ENCODE results near the gene TWF2. TPM values are rescaled to one million over a fixed set of nuclear protein-coding genes. Genes with fewer than 3 reads are reported as not detected.

The TWF2 gene
- total and polyA plus RNA-seq, 9 donors: 14.3 to 56.3 (median 41.2) TPM

- H3K4me1 ChIP-seq (ENCODE audit: insufficient read depth): peaks cover 15% of the 10 kb centered on the region
- H3K4me3 ChIP-seq: no peak overlapping the region
- no peaks in the 10 kb centered on the region for H3K36me3 ChIP-seq
- whole genome bisulfite sequencing, 3 donors: 5 to 9% (median 8%) methylated on average over 1 of the region's 1 CpG
- H3K9me3 ChIP-seq: no peaks in the 10 kb centered on the region
- peak overlapping the region in 1 of 2 donors; percentile 74 for H3K27ac ChIP-seq
- no peak for TF ChIP-seq EP300 (IDR thresholded peaks at IDR 0.05)
- TF ChIP-seq, protein P1, sequence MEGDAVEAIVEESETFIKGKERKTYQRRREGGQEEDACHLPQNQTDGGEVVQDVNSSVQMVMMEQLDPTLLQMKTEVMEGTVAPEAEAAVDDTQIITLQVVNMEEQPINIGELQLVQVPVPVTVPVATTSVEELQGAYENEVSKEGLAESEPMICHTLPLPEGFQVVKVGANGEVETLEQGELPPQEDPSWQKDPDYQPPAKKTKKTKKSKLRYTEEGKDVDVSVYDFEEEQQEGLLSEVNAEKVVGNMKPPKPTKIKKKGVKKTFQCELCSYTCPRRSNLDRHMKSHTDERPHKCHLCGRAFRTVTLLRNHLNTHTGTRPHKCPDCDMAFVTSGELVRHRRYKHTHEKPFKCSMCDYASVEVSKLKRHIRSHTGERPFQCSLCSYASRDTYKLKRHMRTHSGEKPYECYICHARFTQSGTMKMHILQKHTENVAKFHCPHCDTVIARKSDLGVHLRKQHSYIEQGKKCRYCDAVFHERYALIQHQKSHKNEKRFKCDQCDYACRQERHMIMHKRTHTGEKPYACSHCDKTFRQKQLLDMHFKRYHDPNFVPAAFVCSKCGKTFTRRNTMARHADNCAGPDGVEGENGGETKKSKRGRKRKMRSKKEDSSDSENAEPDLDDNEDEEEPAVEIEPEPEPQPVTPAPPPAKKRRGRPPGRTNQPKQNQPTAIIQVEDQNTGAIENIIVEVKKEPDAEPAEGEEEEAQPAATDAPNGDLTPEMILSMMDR (IDR thresholded peaks at IDR 0.05): no peak
- no peak for TF ChIP-seq POLR2A (IDR thresholded peaks at IDR 0.05)
- H3K27me3 ChIP-seq: no peaks in the 10 kb centered on the region
- intact Hi-C loops (cut with DNase I): loop anchor here in 1 of 4 donors (10.0 kb wide), 1 partner anchor 121 kb away; no protein-coding TSS in a partner anchor
- DNase-seq: peak in 2 of 5 donors; percentile 16 to 28
Observed at GRCh38 chr3:52283306-52283705, 44.3 kb upstream of the TWF2 start.

DNA sequence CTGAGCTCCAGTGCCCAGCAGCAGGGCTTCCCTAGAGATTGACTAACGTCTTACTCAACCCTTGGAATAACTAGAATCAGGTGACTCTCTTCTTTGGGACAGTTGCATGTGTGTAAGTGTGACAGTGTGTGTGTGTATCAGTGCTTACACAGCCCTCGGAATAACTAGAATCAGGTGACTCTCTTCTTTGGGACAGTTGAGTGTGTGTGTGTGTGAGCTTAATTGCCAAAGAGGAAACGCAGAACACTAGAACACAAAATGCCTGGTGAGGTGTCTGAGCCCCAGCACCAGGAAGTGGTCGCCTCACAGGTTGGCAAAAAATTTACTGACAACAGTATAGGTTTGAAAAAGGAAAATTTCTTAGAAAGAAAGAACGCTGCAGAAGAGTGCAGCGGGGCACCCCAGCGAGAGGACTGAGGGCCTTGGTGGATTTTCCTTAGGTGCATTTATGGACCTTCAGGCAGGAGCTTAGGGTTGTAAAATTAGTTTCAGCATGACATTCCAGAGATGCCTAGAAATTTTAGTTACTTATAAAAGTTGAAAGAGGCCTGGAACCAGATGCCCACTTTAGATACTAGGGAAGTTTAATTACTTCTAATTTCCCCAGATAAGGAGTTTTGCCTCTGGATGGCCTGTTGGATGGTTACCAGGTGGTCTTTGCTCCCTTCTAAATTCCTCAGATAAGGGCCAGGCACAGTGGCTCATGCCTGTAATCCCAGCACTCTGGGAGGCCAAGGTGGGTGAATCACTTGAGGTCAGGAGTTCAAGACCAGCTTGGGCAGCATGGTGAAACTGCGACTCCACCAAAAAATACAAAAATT lies 43.2 kb upstream of the TWF2 start:
- H3K36me3 ChIP-seq: no peaks in the 10 kb centered on the region
- no peak overlapping the region for H3K27ac ChIP-seq
- intact Hi-C loops (cut with DNase I): loop anchor here in 1 of 4 donors (10.0 kb wide), 1 partner anchor 123 kb away; no protein-coding TSS in a partner anchor
- 75 to 76% (median 76%) methylated on average over 8 of the region's 8 CpGs for WGBS, 3 donors
- H3K27me3 ChIP-seq: no peaks in the 10 kb centered on the region
- DNase-seq: peak in 2 of 5 donors; percentile 13 to 24
- no peak overlapping the region for H3K4me3 ChIP-seq
- H3K9me3 ChIP-seq: no peaks in the 10 kb centered on the region
- TF ChIP-seq, protein P1 (IDR thresholded peaks at IDR 0.05): no peak
- TF ChIP-seq EP300 (IDR thresholded peaks at IDR 0.05): no peak
- no peak for TF ChIP-seq POLR2A (IDR thresholded peaks at IDR 0.05)
- H3K4me1 ChIP-seq (ENCODE audit: insufficient read depth): peaks cover 15% of the 10 kb centered on the region

GRCh38 chr3:52280050-52280461 lies 41.1 kb upstream of the TWF2 start:
- H3K4me1 ChIP-seq (ENCODE audit: insufficient read depth): peaks cover 21% of the 10 kb centered on the region
- H3K9me3 ChIP-seq: no peaks in the 10 kb centered on the region
- H3K4me3 ChIP-seq: no peak overlapping the region
- TF ChIP-seq POLR2A (IDR thresholded peaks at IDR 0.05): no peak
- TF ChIP-seq EP300 (IDR thresholded peaks at IDR 0.05): no peak
- TF ChIP-seq, protein P1 (IDR thresholded peaks at IDR 0.05): no peak
- peak overlapping the region in 1 of 2 donors; percentile 93 for H3K27ac ChIP-seq
- whole genome bisulfite sequencing, 3 donors: 6 to 14% (median 12%) methylated on average over 6 of the region's 6 CpGs
- intact Hi-C loops (cut with DNase I): loop anchor here in 1 of 4 donors (10.0 kb wide), 1 partner anchor 125 kb away; no protein-coding TSS in a partner anchor
- no peak for DNase-seq
- H3K27me3 ChIP-seq: no peaks in the 10 kb centered on the region
- H3K36me3 ChIP-seq: no peaks in the 10 kb centered on the region

- Histone ChIP-seq H3K27me3 (no peaks in the 10 kb centered on the region), H3K4me3 (no peak overlapping the region), H3K36me3 (no peaks in the 10 kb centered on the region), H3K27ac (peak overlapping the region in 1 of 2 donors; percentile 93), H3K4me1 (ENCODE audit: insufficient read depth) (peaks cover 24% of the 10 kb centered on the region), H3K9me3 (no peaks in the 10 kb centered on the region)
- intact Hi-C loops (cut with DNase I): loop anchor here in 3 of 4 donors (5.0 to 10.0 kb wide), 2 partner anchors 42 to 55 kb away; partner anchors contain the start of genes TWF2 (in 2 of the 3) and TLR9 (in 1 of the 3)
- TF ChIP-seq, protein P1 (IDR thresholded peaks at IDR 0.05): no peak
- no peak for TF ChIP-seq POLR2A (IDR thresholded peaks at IDR 0.05)
- TF ChIP-seq EP300 (IDR thresholded peaks at IDR 0.05): no peak
- DNase-seq: no peak
- WGBS, 3 donors: 7 to 13% (median 8%) methylated on average over 2 of the region's 2 CpGs
Observed at GRCh38 chr3:52279596-52279995, 40.6 kb upstream of the TWF2 start.
